Osteocyte (in vitro differentiated cells): ENCODE measurements around the gene SNAPC3. TPM values are rescaled to one million over a fixed set of nuclear protein-coding genes. Genes with fewer than 3 reads are reported as not detected.
A peak's percentile ranks its signal among the peaks of the same experiment; 100 is the strongest.

Source experiments
- DNase-seq: peaks from one replicate; pipeline ENCODE4 v3.0.0; 2021; ENCODE audit warnings: mixed read lengths; ENCODE audit not compliant: unreplicated experiment; ENCODE audit errors: extremely low spot score
- H3K27ac Mint-ChIP-seq: one replicate; pipeline ENCODE4 v1.8.0; 2021; ENCODE audit warnings: mild to moderate bottlenecking, mixed read lengths; ENCODE audit not compliant: unreplicated experiment
- H3K27me3 Mint-ChIP-seq: one replicate; pipeline ENCODE4 v1.8.0; 2021; ENCODE audit warnings: mixed read lengths; ENCODE audit not compliant: unreplicated experiment
- H3K36me3 Mint-ChIP-seq: one replicate; pipeline ENCODE4 v1.8.0; 2021; ENCODE audit warnings: mixed read lengths; ENCODE audit not compliant: unreplicated experiment
- H3K4me1 Mint-ChIP-seq: one replicate; pipeline ENCODE4 v1.8.0; 2021; ENCODE audit warnings: mixed read lengths; ENCODE audit not compliant: unreplicated experiment
- H3K4me3 Mint-ChIP-seq: one replicate; pipeline ENCODE4 v1.8.0; 2021; ENCODE audit warnings: mild to moderate bottlenecking, moderate library complexity, mixed read lengths; ENCODE audit not compliant: unreplicated experiment
- H3K9me3 Mint-ChIP-seq: one replicate; pipeline ENCODE4 v1.8.0; 2021; ENCODE audit warnings: mixed read lengths; ENCODE audit not compliant: unreplicated experiment
- total RNA-seq: library from RNA; stranded (reverse); gene quantifications from 2 replicates; pipeline ENCODE4 v1.2.1, GENCODE V29; 2021
- TF ChIP-seq, protein P1 (sequence below): fragments of 200-600 bp; sonication (generic); IDR thresholded peaks from 2 replicates; pipeline ENCODE4 v1.5.0; 2021; ENCODE audit warnings: antibody characterized with exemption, mild to moderate bottlenecking, moderate library complexity

SNAPC3 gene
- total RNA-seq, 1 donor from 2014 or later, result 36.1 TPM

DNA sequence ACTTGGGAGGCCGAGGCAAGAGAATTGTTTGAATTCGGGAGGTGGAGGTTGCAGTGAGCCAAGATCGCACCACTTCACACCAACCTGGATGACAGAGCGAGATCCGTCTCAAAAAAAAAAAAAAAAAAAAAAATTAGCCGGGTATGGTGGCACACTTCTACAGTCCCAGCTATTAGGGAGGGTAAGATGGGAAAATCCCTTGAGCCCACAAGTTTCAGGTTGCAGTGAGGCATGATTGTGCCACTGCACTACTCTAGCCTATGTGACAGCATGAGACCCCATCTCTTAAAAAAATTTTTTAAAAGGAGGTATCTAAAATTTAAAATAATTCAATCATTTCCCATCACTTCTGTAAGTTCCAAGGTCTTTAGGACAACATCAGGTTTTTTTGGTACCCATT, 62.1 kb downstream of the SNAPC3 start:
- peaks cover 19% of the 10 kb centered on the region for H3K4me1 Mint-ChIP-seq
- no peak overlapping the region for H3K27ac Mint-ChIP-seq
- H3K36me3 Mint-ChIP-seq, result peaks cover 25% of the 10 kb centered on the region
- H3K4me3 Mint-ChIP-seq, result no peak overlapping the region
- TF ChIP-seq, protein P1, sequence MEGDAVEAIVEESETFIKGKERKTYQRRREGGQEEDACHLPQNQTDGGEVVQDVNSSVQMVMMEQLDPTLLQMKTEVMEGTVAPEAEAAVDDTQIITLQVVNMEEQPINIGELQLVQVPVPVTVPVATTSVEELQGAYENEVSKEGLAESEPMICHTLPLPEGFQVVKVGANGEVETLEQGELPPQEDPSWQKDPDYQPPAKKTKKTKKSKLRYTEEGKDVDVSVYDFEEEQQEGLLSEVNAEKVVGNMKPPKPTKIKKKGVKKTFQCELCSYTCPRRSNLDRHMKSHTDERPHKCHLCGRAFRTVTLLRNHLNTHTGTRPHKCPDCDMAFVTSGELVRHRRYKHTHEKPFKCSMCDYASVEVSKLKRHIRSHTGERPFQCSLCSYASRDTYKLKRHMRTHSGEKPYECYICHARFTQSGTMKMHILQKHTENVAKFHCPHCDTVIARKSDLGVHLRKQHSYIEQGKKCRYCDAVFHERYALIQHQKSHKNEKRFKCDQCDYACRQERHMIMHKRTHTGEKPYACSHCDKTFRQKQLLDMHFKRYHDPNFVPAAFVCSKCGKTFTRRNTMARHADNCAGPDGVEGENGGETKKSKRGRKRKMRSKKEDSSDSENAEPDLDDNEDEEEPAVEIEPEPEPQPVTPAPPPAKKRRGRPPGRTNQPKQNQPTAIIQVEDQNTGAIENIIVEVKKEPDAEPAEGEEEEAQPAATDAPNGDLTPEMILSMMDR, result no peak
- no peaks in the 10 kb centered on the region for H3K27me3 Mint-ChIP-seq
- DNase-seq, result no peak
- no peaks in the 10 kb centered on the region for H3K9me3 Mint-ChIP-seq

DNA sequence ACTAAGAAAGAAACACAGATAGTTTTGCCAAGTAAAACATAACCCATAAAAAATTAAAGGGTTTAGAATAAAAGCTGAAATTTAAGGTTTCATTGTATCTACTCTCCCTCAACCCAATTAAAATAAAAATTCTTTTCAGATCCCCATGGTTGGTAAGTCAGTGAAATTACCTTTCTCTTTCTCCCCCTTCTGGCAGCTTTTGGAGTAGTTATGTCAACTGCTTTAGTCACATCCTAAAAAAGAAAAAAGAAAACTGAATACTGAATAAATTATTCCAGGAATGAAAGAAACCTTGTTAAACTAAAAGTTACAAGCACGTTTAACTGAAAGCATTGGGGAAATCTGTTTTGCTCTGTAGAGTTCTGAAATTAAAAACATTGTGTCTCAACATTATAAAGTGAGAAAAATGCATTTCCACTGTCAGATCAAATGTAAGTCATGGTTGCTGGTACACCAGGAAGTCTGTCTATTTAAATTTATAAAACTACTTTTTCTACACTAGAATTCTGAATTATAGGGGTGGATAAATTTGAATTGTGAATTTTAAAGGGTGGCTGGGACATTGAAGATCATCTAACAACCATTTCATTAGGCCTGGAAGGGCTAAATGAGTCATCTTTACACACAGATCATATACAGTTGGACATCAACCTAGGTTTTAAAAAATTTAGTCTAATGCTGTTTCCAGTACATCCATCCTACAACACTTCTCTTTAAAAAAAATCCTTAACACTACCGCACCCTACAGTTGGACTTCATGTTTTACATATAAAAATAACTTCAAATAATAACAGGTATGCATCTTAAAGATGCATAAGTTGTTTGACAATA, 63.4 kb downstream of the SNAPC3 start:
- Mint-ChIP-seq H3K4me1 (peaks cover 15% of the 10 kb centered on the region), H3K27me3 (no peaks in the 10 kb centered on the region), H3K4me3 (no peak overlapping the region), H3K27ac (peak overlapping the region; percentile 55), H3K36me3 (peaks cover 24% of the 10 kb centered on the region), H3K9me3 (no peaks in the 10 kb centered on the region)
- TF ChIP-seq, protein P1, result peak; percentile 66
- no peak for DNase-seq

GRCh38 chr9:15491950-15492349, 69.3 kb downstream of the SNAPC3 start:
- Mint-ChIP-seq H3K4me1 (peaks cover 11% of the 10 kb centered on the region), H3K9me3 (no peaks in the 10 kb centered on the region), H3K27ac (no peak overlapping the region), H3K4me3 (no peak overlapping the region), H3K27me3 (no peaks in the 10 kb centered on the region), H3K36me3 (peaks cover 21% of the 10 kb centered on the region)
- TF ChIP-seq, protein P1, result no peak
- DNase-seq, result no peak

GRCh38 chr9:15492485-15493150, 69.9 kb downstream of the SNAPC3 start:
- H3K36me3 Mint-ChIP-seq, result peaks cover 21% of the 10 kb centered on the region
- TF ChIP-seq, protein P1, result no peak
- H3K27me3 Mint-ChIP-seq, result no peaks in the 10 kb centered on the region
- H3K4me3 Mint-ChIP-seq, result no peak overlapping the region
- peaks cover 14% of the 10 kb centered on the region for H3K4me1 Mint-ChIP-seq
- DNase-seq, result no peak
- no peak overlapping the region for H3K27ac Mint-ChIP-seq
- no peaks in the 10 kb centered on the region for H3K9me3 Mint-ChIP-seq
